ENCODE results near the gene SYT1.

DNA sequence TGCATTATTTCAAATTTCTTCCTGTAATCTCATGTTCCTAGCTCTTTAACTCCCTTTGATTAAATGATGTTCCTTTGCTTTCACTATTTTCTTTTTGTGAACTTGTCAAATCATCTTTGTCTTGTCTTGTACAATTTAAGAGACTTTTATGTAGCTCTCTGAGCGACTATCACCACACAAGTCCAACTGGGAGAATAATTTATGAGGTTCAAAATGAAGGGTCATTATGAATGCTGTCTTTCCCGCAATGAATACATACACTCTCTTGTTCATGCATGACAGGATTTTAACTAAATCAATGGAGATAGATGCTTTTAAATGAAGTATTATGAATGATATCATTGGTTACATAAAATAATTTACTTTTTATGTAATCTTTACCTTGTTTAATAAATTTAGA lies 418.8 kb downstream of the SYT1 start:
- no peak for TF ChIP-seq POLR2A (IDR thresholded peaks at IDR 0.05; ENCODE audit: low read depth)
- TF ChIP-seq, protein P1, sequence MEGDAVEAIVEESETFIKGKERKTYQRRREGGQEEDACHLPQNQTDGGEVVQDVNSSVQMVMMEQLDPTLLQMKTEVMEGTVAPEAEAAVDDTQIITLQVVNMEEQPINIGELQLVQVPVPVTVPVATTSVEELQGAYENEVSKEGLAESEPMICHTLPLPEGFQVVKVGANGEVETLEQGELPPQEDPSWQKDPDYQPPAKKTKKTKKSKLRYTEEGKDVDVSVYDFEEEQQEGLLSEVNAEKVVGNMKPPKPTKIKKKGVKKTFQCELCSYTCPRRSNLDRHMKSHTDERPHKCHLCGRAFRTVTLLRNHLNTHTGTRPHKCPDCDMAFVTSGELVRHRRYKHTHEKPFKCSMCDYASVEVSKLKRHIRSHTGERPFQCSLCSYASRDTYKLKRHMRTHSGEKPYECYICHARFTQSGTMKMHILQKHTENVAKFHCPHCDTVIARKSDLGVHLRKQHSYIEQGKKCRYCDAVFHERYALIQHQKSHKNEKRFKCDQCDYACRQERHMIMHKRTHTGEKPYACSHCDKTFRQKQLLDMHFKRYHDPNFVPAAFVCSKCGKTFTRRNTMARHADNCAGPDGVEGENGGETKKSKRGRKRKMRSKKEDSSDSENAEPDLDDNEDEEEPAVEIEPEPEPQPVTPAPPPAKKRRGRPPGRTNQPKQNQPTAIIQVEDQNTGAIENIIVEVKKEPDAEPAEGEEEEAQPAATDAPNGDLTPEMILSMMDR (IDR thresholded peaks at IDR 0.05) = no peak
